ENCODE results near the gene AUTS2.

GRCh38 chr7:69728304-69728703 is 130.0 kb downstream of the AUTS2 start:
- TF ChIP-seq EZH2phosphoT487 (IDR thresholded peaks at IDR 0.05; ENCODE audit: insufficient read depth, low read depth) = no peak
- TF ChIP-seq EZH2 (IDR thresholded peaks at IDR 0.05; ENCODE audit: insufficient read depth, poor library complexity, severe bottlenecking) = no peak

All from GM23248 (cell line).